SK-N-SH (cell line): ENCODE measurements around the gene HOXA5.

ENCODE experiments used
- CTCF ChIP-seq: fragments of 200-600 bp; sonication (generic); IDR thresholded peaks from 2 replicates; pipeline ENCODE4 v1.6.1; 2017; ENCODE audit warnings: antibody characterized with exemption, mild to moderate bottlenecking, moderate library complexity
- MAX ChIP-seq: IDR thresholded peaks from 2 replicates; pipeline ENCODE4 v1.4.0; 2012; ENCODE audit warnings: low read depth

GRCh38 chr7:27143023-27143949 lies at the start of gene HOXA5:
- TF ChIP-seq MAX (no peak), CTCF (peak; percentile 85)
